Astrocyte (in vitro differentiated cells and primary cell): ENCODE measurements around the gene PAOX. TPM values are rescaled to one million over a fixed set of nuclear protein-coding genes. Genes with fewer than 3 reads are reported as not detected.

Experiments
- DNase-seq: peaks from one replicate; pipeline ENCODE4 v3.0.0-alpha.2; 2010; ENCODE audit warnings: low read depth
- FAIRE-seq: peaks from 2 replicates; lab custom pipeline; 2011; peaks lifted over from hg19 to GRCh38; lab: Jason Lieb, UNC
- H2AFZ ChIP-seq: 2 replicates; pipeline ENCODE4 v1.6.0; 2012; ENCODE audit warnings: low read depth, low read length, inconsistent platforms
- H3K27ac ChIP-seq: 2 replicates; pipeline ENCODE4 v1.5.1; 2011; ENCODE audit warnings: low read depth, low read length, inconsistent platforms
- H3K27me3 ChIP-seq: 2 replicates; pipeline ENCODE4 v1.6.0; 2011; ENCODE audit warnings: low read length, inconsistent platforms; ENCODE audit not compliant: insufficient read depth
- H3K36me3 ChIP-seq: 2 replicates; pipeline ENCODE4 v1.5.1; 2011; ENCODE audit warnings: low read length, inconsistent platforms; ENCODE audit not compliant: insufficient read depth
- H3K4me1 ChIP-seq: 2 replicates; pipeline ENCODE4 v1.5.1; 2011; ENCODE audit warnings: low read length, inconsistent platforms; ENCODE audit not compliant: insufficient read depth
- H3K4me2 ChIP-seq: 2 replicates; pipeline ENCODE4 v1.6.0; 2012; ENCODE audit warnings: low read length, inconsistent platforms
- H3K4me3 ChIP-seq: 2 replicates; pipeline ENCODE4 v1.5.1; 2011; ENCODE audit warnings: low read depth, mild to moderate bottlenecking, low read length, inconsistent platforms; ENCODE audit not compliant: insufficient read depth
- H3K79me2 ChIP-seq: 2 replicates; pipeline ENCODE4 v1.6.0; 2012; ENCODE audit warnings: mild to moderate bottlenecking, low read length, inconsistent platforms; ENCODE audit not compliant: insufficient read depth
- H3K9ac ChIP-seq: 2 replicates; pipeline ENCODE4 v1.6.0; 2012; ENCODE audit warnings: mild to moderate bottlenecking, low read length, inconsistent platforms
- H3K9me3 ChIP-seq: 2 replicates; pipeline ENCODE4 v1.5.1; 2012; ENCODE audit warnings: low read depth, mild to moderate bottlenecking, low read length, inconsistent platforms; ENCODE audit not compliant: insufficient read depth
- H4K20me1 ChIP-seq: 2 replicates; pipeline ENCODE4 v1.6.0; 2012; ENCODE audit warnings: low read length, inconsistent platforms; ENCODE audit not compliant: insufficient read depth
- H3K27ac Mint-ChIP-seq: one replicate; pipeline ENCODE4 v1.8.0; 2021; ENCODE audit warnings: mild to moderate bottlenecking, mixed read lengths; ENCODE audit not compliant: unreplicated experiment
- H3K27me3 Mint-ChIP-seq: one replicate; pipeline ENCODE4 v1.8.0; 2021; ENCODE audit warnings: low read depth, mixed read lengths; ENCODE audit not compliant: unreplicated experiment
- H3K36me3 Mint-ChIP-seq: one replicate; pipeline ENCODE4 v1.8.0; 2021; ENCODE audit warnings: low read depth, mixed read lengths; ENCODE audit not compliant: unreplicated experiment
- H3K4me1 Mint-ChIP-seq: one replicate; pipeline ENCODE4 v1.8.0; 2021; ENCODE audit warnings: low read depth, mixed read lengths; ENCODE audit not compliant: unreplicated experiment
- H3K4me3 Mint-ChIP-seq: one replicate; pipeline ENCODE4 v1.8.0; 2021; ENCODE audit warnings: mild to moderate bottlenecking, moderate library complexity, mixed read lengths; ENCODE audit not compliant: unreplicated experiment
- H3K9me3 Mint-ChIP-seq: one replicate; pipeline ENCODE4 v1.8.0; 2021; ENCODE audit warnings: mild to moderate bottlenecking, mixed read lengths; ENCODE audit not compliant: unreplicated experiment
- CTCF ChIP-seq: IDR thresholded peaks from 2 replicates; pipeline ENCODE4 v1.5.1; 2011; ENCODE audit warnings: low read depth, mild to moderate bottlenecking, inconsistent platforms, low read length, moderate library complexity; ENCODE audit not compliant: insufficient read depth
- EZH2 ChIP-seq: IDR thresholded peaks from 2 replicates; pipeline ENCODE4 v1.6.1; 2012; ENCODE audit warnings: mild to moderate bottlenecking, low read length, inconsistent platforms; ENCODE audit not compliant: insufficient read depth
- total RNA-seq: library from RNA; stranded (reverse); gene quantifications from 2 replicates; pipeline ENCODE4 v1.2.1, GENCODE V29; 2021

Gene PAOX
- total RNA-seq, 1 donor from 2014 or later = 7.9 TPM

- peak overlapping the region; percentile 35 for H3K4me3 Mint-ChIP-seq
- peaks cover 31% of the 10 kb centered on the region for H3K36me3 Mint-ChIP-seq
Measured at GRCh38 chr10:133401981-133402725, 23.1 kb downstream of the PAOX start.

GRCh38 chr10:133403359-133403758 is 24.3 kb downstream of the PAOX start:
- H3K9ac ChIP-seq = no peak overlapping the region
- H3K27ac ChIP-seq = no peak overlapping the region
- Mint-ChIP-seq H3K9me3 (no peaks in the 10 kb centered on the region), H3K36me3 (peaks cover 35% of the 10 kb centered on the region), H3K27ac (peak overlapping the region; percentile 16), H3K4me3 (no peak overlapping the region), H3K4me1 (peaks cover 34% of the 10 kb centered on the region), H3K27me3 (no peaks in the 10 kb centered on the region)
- no peaks in the 10 kb centered on the region for H3K27me3 ChIP-seq
- peaks cover 53% of the 10 kb centered on the region for H3K79me2 ChIP-seq
- FAIRE-seq (no peak), DNase-seq (no peak)
- H4K20me1 ChIP-seq = peaks cover 30% of the 10 kb centered on the region
- H2AFZ ChIP-seq = no peak overlapping the region
- no peak for TF ChIP-seq EZH2
- TF ChIP-seq CTCF = no peak
- peaks cover 24% of the 10 kb centered on the region for H3K36me3 ChIP-seq
- no peak overlapping the region for H3K4me3 ChIP-seq
- H3K9me3 ChIP-seq = no peaks in the 10 kb centered on the region
- peaks cover 10% of the 10 kb centered on the region for H3K4me1 ChIP-seq
- no peak overlapping the region for H3K4me2 ChIP-seq

More at GRCh38 chr10:133401981-133402725, 23.1 kb downstream of the PAOX start:
- Histone ChIP-seq H3K79me2 (peaks cover 50% of the 10 kb centered on the region), H3K9ac (no peak overlapping the region), H3K4me1 (peaks cover 10% of the 10 kb centered on the region), H2AFZ (no peak overlapping the region), H3K9me3 (no peaks in the 10 kb centered on the region), H3K4me3 (no peak overlapping the region), H3K36me3 (peaks cover 24% of the 10 kb centered on the region), H4K20me1 (peaks cover 25% of the 10 kb centered on the region), H3K27ac (no peak overlapping the region), H3K27me3 (no peaks in the 10 kb centered on the region), H3K4me2 (no peak overlapping the region)
- DNase-seq = no peak
- Mint-ChIP-seq H3K27ac (no peak overlapping the region), H3K9me3 (no peaks in the 10 kb centered on the region), H3K4me1 (peaks cover 38% of the 10 kb centered on the region), H3K27me3 (no peaks in the 10 kb centered on the region)
- TF ChIP-seq EZH2 (no peak), CTCF (no peak)
- FAIRE-seq = no peak

- DNase-seq (no peak), FAIRE-seq (no peak)
- peaks cover 10% of the 10 kb centered on the region for H3K4me1 ChIP-seq
- peaks cover 34% of the 10 kb centered on the region for H3K36me3 Mint-ChIP-seq
- H3K27ac Mint-ChIP-seq = no peak overlapping the region
- no peaks in the 10 kb centered on the region for H3K27me3 Mint-ChIP-seq
- no peak overlapping the region for H3K27ac ChIP-seq
- peaks cover 53% of the 10 kb centered on the region for H3K79me2 ChIP-seq
- no peak overlapping the region for H3K4me2 ChIP-seq
- no peaks in the 10 kb centered on the region for H3K9me3 Mint-ChIP-seq
- TF ChIP-seq EZH2 = no peak
- TF ChIP-seq CTCF = no peak
- H3K4me3 ChIP-seq = no peak overlapping the region
- H3K36me3 ChIP-seq = peaks cover 23% of the 10 kb centered on the region
- peaks cover 34% of the 10 kb centered on the region for H4K20me1 ChIP-seq
- H3K4me3 Mint-ChIP-seq = no peak overlapping the region
- no peaks in the 10 kb centered on the region for H3K27me3 ChIP-seq
- peaks cover 34% of the 10 kb centered on the region for H3K4me1 Mint-ChIP-seq
- H3K9ac ChIP-seq = no peak overlapping the region
- no peaks in the 10 kb centered on the region for H3K9me3 ChIP-seq
- no peak overlapping the region for H2AFZ ChIP-seq
Measured at GRCh38 chr10:133403784-133404183, 24.7 kb downstream of the PAOX start.
